Epithelial cell of alveolus of lung (primary cell): ENCODE measurements around the gene OGT. TPM values are rescaled to one million over a fixed set of nuclear protein-coding genes. Genes with fewer than 3 reads are reported as not detected.

ENCODE experiments used
- total RNA-seq: library from RNA; depleted of rRNA; stranded (reverse); fragments of >200 nt; gene quantifications from 2 replicates; pipeline ENCODE4 v1.2.1, GENCODE V29; 2015

Gene OGT
- total RNA-seq, result 25.5 and 51.7 TPM in 2 replicates

GRCh38 chrX:71532753-71533425, at the start of gene OGT:
Gene OGT (plus strand): TSS chrX:71533104. CDS start chrX:71533300, 196 bp downstream.

DNA sequence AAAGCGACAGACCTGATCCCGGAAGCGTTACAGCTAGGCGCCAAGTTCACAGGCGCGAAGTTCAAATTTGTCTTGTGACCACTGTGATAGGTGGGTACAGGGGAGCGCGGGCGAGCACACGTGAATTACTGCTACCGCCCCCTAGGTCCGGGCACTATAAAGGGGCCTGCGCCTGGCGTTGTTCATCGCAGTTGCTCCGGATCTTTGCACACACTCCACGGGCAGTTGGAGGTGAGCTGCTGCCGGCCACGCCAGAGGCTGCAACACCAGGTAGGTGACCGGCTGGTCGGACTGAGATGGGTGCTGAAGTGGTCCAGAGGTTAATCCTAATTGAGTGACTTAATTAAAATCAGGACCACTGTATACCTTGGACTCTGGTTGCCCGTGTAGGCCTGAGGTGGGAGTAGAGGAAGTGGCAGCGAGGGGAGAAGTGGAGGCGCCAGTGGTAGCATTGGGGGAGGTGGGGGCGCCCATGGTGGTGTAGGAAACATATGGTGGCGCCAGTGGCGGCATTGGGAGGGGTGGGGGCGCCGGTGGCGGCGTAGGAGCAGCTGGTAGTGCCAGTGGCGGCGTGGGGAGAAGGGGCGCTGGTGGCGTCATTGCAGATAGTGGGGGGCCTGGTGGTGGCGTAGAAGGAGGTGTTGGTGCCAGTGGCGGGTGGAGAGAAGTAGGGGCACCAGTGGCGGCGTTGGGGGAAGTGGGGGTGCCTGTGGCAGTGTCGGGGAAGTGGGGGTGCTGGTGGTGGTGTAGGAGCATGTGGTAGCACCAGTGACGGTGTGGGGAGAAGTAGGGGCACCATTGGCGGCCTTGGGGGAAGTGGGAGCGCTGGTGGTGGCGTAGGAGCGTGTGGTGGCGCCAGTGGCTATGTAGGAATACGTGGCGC, 45.6 kb downstream of the OGT start, which contains the start of gene GCNA:
GCNA (plus strand) TSS at position 185 of the 883 bp plus-strand sequence. CDS start 2,385 bp downstream, outside the sequence.

GRCh38 chrX:71618303-71618721, 85.4 kb downstream of the OGT start, which contains the start of gene CXCR3:
Gene CXCR3 (minus strand): TSS chrX:71618511. CDS start chrX:71618449, 62 bp downstream.

Other genes starting within 250 kb of the OGT start
- gene NONO, start 249.5 kb upstream of the OGT start, total RNA-seq, result 316 and 409 TPM in 2 replicates
- gene ITGB1BP2, start 231.4 kb upstream of the OGT start, total RNA-seq, result 0.13 and 0.80 TPM in 2 replicates
- 9.7 and 16.8 TPM in 2 replicates for gene TAF1, start 166.7 kb upstream of the OGT start, total RNA-seq
- gene GCNA, start 45.3 kb downstream of the OGT start, total RNA-seq, result 0.26 and 4.2 TPM in 2 replicates
- not detected in 2 replicates for gene CXCR3, start 85.4 kb downstream of the OGT start, total RNA-seq
- not detected in 2 replicates for gene CXorf49, start 185.2 kb downstream of the OGT start, total RNA-seq
- gene CXorf49B, start 230.2 kb downstream of the OGT start, total RNA-seq, result not detected in 2 replicates